Skeletal muscle cell (primary cell): ENCODE results near the gene IFT88.
"Not testable (repeated sequence)": the region's sequence is repeated elsewhere in the genome, so short reads cannot be mapped to it uniquely, and the experiment has no call there.

Experiments
- DNase-seq: peaks from one replicate; pipeline ENCODE4 v3.0.0-alpha.2; 2010; ENCODE audit warnings: low read depth
- H3K4me3 ChIP-seq: 2 replicates; pipeline ENCODE4 v1.5.1; 2011; ENCODE audit warnings: low read depth, mild to moderate bottlenecking, control low read depth, low read length, moderate library complexity

The IFT88 gene

DNA sequence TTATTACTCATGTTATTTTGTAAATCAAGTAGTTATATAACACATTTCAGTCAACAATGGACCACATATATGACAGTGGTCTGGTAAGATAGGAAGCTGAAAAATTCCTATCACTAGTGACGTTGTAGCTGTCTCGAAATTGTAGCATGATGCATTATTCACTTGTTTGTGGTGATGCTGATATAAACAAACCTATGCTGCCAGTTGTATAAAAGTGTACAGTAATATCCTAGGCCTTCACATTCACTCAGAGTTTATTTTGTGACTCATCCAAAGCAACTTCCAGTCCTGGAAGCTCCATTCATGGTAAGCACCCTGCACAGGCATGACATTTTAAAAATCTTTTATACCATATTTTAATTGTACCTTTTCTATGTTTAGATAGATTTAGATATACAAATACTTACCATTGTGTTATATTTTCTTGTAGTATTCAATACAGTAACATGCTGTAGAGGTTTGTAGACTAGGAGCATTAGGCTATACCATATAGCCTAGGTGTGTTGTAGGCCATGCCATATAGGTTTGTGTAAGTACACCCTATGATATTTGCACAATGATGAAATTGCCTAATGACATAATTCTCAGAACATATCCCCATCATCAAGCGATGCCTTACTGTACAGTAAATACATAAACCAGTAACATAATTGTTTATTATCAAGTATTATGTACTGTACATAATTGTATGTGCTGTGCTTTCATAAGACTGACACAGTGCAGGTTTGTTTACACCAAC, 49.3 kb downstream of the IFT88 start:
- DNase-seq, result peak; percentile 53
- no peak overlapping the region for H3K4me3 ChIP-seq

DNA sequence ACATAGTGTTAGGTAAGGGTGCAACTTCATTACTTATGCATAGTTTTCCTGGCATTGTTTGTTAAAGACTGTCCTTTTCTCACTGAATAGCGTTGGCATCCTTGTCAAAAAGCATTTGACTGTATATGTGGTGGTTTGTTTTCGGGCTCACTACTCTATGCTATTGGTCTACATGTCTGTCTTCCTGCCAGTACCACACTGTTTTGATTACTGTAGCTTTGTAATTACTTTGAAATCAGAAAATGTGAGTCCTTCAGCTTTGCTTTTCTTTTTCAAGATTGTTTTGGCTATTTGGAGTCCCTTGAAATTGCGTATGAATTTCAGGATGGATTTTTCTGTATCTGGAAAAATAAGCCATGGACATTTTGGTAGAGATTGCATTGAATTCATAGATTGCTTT, 56.0 kb downstream of the IFT88 start:
- H3K4me3 ChIP-seq, result no peak overlapping the region
- DNase-seq, result no peak

DNA sequence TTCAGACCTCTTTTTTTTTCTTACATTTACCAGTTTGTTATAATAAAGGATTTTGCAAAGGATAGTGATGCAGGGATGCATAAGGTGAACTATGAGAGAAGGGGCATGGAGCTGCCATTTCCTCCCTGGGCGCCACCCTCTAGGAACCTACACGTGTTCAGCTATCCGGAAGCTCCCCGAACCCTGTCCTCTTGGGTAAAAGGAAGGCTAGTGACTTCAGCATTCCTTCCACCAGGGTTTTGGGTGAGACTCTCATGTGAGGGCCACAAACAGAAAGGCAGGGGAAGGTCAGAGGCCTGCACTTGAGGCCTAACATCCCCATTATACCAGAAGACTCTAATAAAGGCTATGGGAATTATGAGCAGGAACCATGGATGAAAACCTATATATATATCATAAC, 57.3 kb downstream of the IFT88 start:
- no peak for DNase-seq
- no peak overlapping the region for H3K4me3 ChIP-seq

- DNase-seq, result no peak
These were observed 66.8 kb downstream of the IFT88 start for GRCh38 chr13:20633802-20634201.

GRCh38 chr13:20636079-20636478, 69.1 kb downstream of the IFT88 start:
- H3K4me3 ChIP-seq, result no peak overlapping the region
- DNase-seq, result no peak

More at GRCh38 chr13:20633802-20634201, 66.8 kb downstream of the IFT88 start:
- no peak overlapping the region for H3K4me3 ChIP-seq

GRCh38 chr13:20637811-20638210, 70.9 kb downstream of the IFT88 start:
- DNase-seq, result no peak
- no peak overlapping the region for H3K4me3 ChIP-seq

GRCh38 chr13:20647758-20648157, 80.8 kb downstream of the IFT88 start:
- H3K4me3 ChIP-seq, result no peak overlapping the region
- DNase-seq, result no peak

- no peak for DNase-seq
- H3K4me3 ChIP-seq, result no peak overlapping the region
These were observed 86.0 kb downstream of the IFT88 start for GRCh38 chr13:20652946-20653345.

- DNase-seq, result no peak
These were observed 87.2 kb downstream of the IFT88 start for GRCh38 chr13:20654156-20654555.

GRCh38 chr13:20658451-20659040, 91.6 kb downstream of the IFT88 start:
- DNase-seq, result no peak

More at GRCh38 chr13:20654156-20654555, 87.2 kb downstream of the IFT88 start:
- no peak overlapping the region for H3K4me3 ChIP-seq

DNA sequence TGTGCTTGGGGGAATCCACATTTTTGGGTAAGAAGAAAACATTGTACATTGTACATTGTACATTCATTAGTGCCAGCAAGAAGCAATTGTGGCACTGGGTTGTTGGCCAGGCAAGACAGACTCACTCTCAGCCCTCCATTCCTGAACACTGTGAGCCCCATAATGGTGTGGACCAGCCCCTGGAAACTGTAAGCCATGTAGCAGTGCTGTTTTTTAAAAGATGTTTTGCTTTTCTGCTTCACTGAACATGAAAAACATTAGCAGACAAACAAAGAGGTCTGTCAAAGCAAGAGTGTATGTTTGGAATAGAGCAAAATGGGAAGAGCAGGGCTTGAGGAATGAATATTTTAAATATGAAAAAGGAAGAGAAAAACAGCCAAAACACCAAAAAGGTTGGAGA, 97.4 kb downstream of the IFT88 start:
- DNase-seq, result no peak
- H3K4me3 ChIP-seq, result no peak overlapping the region

More at GRCh38 chr13:20658451-20659040, 91.6 kb downstream of the IFT88 start:
- no peak overlapping the region for H3K4me3 ChIP-seq

- H3K4me3 ChIP-seq, result no peak overlapping the region
- no peak for DNase-seq
These were observed 100.0 kb downstream of the IFT88 start for GRCh38 chr13:20666948-20667347.

DNA sequence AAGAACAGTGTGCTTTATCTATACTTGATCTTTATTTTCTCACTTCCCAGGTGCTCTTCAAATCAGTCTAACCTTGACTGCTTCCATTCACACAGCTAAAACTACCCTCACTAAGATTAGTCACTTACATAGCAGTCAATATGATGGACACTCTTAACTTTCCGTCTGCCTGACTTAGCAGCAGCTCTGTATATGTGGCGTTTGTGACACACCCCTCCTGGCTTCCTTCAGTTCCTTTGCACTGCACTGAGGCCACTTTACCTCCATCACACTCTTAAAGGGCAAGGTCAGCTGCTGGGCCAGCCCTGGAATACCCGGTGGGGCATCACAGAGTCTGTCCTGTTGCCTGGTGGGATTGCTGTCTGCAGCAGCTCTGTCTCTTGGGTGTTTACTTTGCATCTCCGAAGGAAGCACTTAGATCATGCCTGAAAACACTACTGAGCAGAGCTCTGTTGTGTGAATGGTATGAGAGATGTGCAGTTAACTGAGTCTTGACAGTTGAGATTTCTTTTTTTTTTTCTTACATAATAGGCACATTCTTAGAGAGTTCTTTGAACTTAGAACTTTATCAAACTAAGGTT, 101.0 kb downstream of the IFT88 start:
- H3K4me3 ChIP-seq, result no peak overlapping the region
- no peak for DNase-seq

- H3K4me3 ChIP-seq, result no peak overlapping the region
- no peak for DNase-seq
These were observed 102.2 kb downstream of the IFT88 start for GRCh38 chr13:20669162-20669561.

DNA sequence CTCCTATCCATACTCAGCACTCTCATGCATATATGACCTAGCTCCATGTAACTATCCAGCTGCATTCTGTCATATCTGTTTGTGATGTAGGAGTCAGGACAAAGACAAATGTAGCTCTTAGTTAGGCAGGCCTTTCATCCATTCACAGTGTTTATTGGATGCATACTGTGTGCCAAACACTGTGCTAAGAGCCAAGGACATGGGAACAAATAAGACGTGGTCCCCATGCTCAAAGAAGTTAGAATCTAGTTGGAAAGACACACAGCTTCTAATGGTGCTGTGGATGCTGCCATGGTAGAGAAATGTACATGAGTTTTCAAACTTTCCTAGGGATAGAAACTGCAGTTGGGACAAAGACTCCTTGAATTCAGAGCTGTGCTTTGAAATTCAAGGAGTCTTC, 104.8 kb downstream of the IFT88 start:
- H3K4me3 ChIP-seq, result no peak overlapping the region
- DNase-seq, result no peak

GRCh38 chr13:20672772-20673171, 105.8 kb downstream of the IFT88 start:
- peak; percentile 40 for DNase-seq
- H3K4me3 ChIP-seq, result no peak overlapping the region

- H3K4me3 ChIP-seq, result no peak overlapping the region
These were observed 106.8 kb downstream of the IFT88 start for GRCh38 chr13:20673715-20674114.

GRCh38 chr13:20676213-20676612, 109.3 kb downstream of the IFT88 start:
- DNase-seq, result no peak
- no peak overlapping the region for H3K4me3 ChIP-seq

More at GRCh38 chr13:20673715-20674114, 106.8 kb downstream of the IFT88 start:
- DNase-seq, result no peak

DNA sequence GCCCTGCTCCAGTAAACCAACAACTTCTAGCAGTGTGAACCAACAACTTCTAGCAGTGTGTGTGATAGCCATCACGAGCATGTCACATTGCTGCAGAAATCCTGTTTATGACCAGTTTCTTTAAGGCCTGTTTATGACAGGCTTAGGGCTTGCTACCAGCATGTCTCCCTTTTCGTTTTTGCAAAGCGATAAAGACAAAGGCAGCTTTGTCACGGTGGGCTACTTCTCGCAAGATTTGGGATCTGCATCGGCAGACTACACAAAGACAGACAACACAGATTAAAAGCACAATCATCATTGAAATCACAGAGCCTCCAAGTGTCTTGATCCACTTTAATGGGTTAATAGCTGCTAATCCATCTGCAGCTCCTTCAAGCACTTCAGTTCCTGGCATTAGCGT, 111.6 kb downstream of the IFT88 start:
- DNase-seq, H3K4me3 ChIP-seq: not testable (repeated sequence)

DNA sequence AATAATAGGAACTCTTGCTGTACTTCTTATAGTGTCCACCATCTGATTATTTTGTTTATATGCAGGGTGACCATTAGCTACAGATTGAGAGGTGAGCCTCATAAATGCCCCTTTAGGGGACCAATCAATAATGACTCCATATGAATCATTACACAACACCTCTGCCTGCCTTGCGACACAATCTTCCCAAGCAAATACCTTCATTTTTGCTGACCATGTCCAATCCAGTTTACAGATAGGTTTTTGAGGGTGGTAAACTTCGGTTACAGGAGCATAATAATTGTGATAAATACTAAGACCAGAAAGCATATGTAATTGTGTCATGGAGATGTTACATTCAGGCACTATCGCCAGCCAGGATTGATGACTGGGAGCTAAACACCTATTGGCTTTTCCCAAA, 112.9 kb downstream of the IFT88 start:
- DNase-seq, result no peak
- no peak overlapping the region for H3K4me3 ChIP-seq
